ENCODE measurements around the gene ZNF740.

The ZNF740 gene

GRCh38 chr12:53196486-53196885 is 16.0 kb downstream of the ZNF740 start:
- Histone ChIP-seq H4K20me1 (ENCODE audit: insufficient read depth, low read length) (no peaks in the 10 kb centered on the region), H3K4me2 (ENCODE audit: low read length) (peak overlapping the region; percentile 82), H3K9me2 (ENCODE audit: low read depth, low read length) (no peaks in the 10 kb centered on the region), H3K27ac (ENCODE audit: low read depth, low read length, poor library complexity, severe bottlenecking) (peak overlapping the region; percentile 76), H3K9ac (ENCODE audit: low read length) (peak overlapping the region; percentile 75), H3K9me3 (ENCODE audit: low read length) (no peaks in the 10 kb centered on the region), H2AFZ (ENCODE audit: low read length) (no peak overlapping the region), H3K36me3 (ENCODE audit: insufficient read depth, low read length) (peaks cover 12% of the 10 kb centered on the region; the same call in 1 of the 2 replicates), H3K27me3 (ENCODE audit: insufficient read depth, low read length) (no peaks in the 10 kb centered on the region), H3K4me3 (ENCODE audit: low read depth, low read length, poor library complexity, severe bottlenecking) (peak overlapping the region; percentile 63), H3F3A (ENCODE audit: insufficient read depth, low read length) (no peaks in the 10 kb centered on the region; the same call in 1 of the 2 replicates), H3K4me1 (ENCODE audit: insufficient read depth, low read length, severe bottlenecking) (peaks cover 57% of the 10 kb centered on the region), H3K79me2 (ENCODE audit: insufficient read depth, low read length) (no peaks in the 10 kb centered on the region)
- TF ChIP-seq CTCF (IDR thresholded peaks at IDR 0.05; ENCODE audit: low read length) (no peak), EZH2 (IDR thresholded peaks at IDR 0.05; ENCODE audit: borderline replicate concordance, low read length) (no peak)

- Histone ChIP-seq H3K4me2 (ENCODE audit: low read length) (peak overlapping the region; percentile 82), H3F3A (ENCODE audit: insufficient read depth, low read length) (no peaks in the 10 kb centered on the region; the same call in 1 of the 2 replicates)
These were observed 16.6 kb downstream of the ZNF740 start for GRCh38 chr12:53197011-53197640.

GRCh38 chr12:53198486-53199110 is 18.1 kb downstream of the ZNF740 start:
- Histone ChIP-seq H2AFZ (ENCODE audit: low read length) (no peak overlapping the region), H3K9me2 (ENCODE audit: low read depth, low read length) (no peaks in the 10 kb centered on the region), H3K36me3 (ENCODE audit: insufficient read depth, low read length) (no peaks in the 10 kb centered on the region), H3K9me3 (ENCODE audit: low read length) (no peaks in the 10 kb centered on the region), H3K4me2 (ENCODE audit: low read length) (peak overlapping the region; percentile 82; the same call in 1 of the 2 replicates), H3K27me3 (ENCODE audit: insufficient read depth, low read length) (no peaks in the 10 kb centered on the region), H3K79me2 (ENCODE audit: insufficient read depth, low read length) (no peaks in the 10 kb centered on the region), H3K4me3 (ENCODE audit: low read depth, low read length, poor library complexity, severe bottlenecking) (no peak overlapping the region), H4K20me1 (ENCODE audit: insufficient read depth, low read length) (no peaks in the 10 kb centered on the region), H3K4me1 (ENCODE audit: insufficient read depth, low read length, severe bottlenecking) (peaks cover 64% of the 10 kb centered on the region), H3K27ac (ENCODE audit: low read depth, low read length, poor library complexity, severe bottlenecking) (peak overlapping the region; percentile 71), H3F3A (ENCODE audit: insufficient read depth, low read length) (no peaks in the 10 kb centered on the region; the same call in 1 of the 2 replicates), H3K9ac (ENCODE audit: low read length) (no peak overlapping the region; the same call in 1 of the 2 replicates)
- TF ChIP-seq CTCF (IDR thresholded peaks at IDR 0.05; ENCODE audit: low read length) (no peak), EZH2 (IDR thresholded peaks at IDR 0.05; ENCODE audit: borderline replicate concordance, low read length) (no peak)

More at GRCh38 chr12:53197011-53197640, 16.6 kb downstream of the ZNF740 start:
- Histone ChIP-seq H4K20me1 (ENCODE audit: insufficient read depth, low read length) (no peaks in the 10 kb centered on the region), H3K9me2 (ENCODE audit: low read depth, low read length) (no peaks in the 10 kb centered on the region), H3K9me3 (ENCODE audit: low read length) (no peaks in the 10 kb centered on the region), H3K79me2 (ENCODE audit: insufficient read depth, low read length) (no peaks in the 10 kb centered on the region), H3K9ac (ENCODE audit: low read length) (peak overlapping the region; percentile 75), H3K27ac (ENCODE audit: low read depth, low read length, poor library complexity, severe bottlenecking) (peak overlapping the region; percentile 76), H3K4me3 (ENCODE audit: low read depth, low read length, poor library complexity, severe bottlenecking) (peak overlapping the region; percentile 63), H3K27me3 (ENCODE audit: insufficient read depth, low read length) (no peaks in the 10 kb centered on the region), H2AFZ (ENCODE audit: low read length) (no peak overlapping the region), H3K4me1 (ENCODE audit: insufficient read depth, low read length, severe bottlenecking) (peaks cover 63% of the 10 kb centered on the region), H3K36me3 (ENCODE audit: insufficient read depth, low read length) (peaks cover 6% of the 10 kb centered on the region; the same call in 1 of the 2 replicates)
- no peak for TF ChIP-seq EZH2 (IDR thresholded peaks at IDR 0.05; ENCODE audit: borderline replicate concordance, low read length)
- no peak for TF ChIP-seq CTCF (IDR thresholded peaks at IDR 0.05; ENCODE audit: low read length)
